ENCODE data around the gene GALK1.
"Not testable (repeated sequence)": the region's sequence is repeated elsewhere in the genome, so short reads cannot be mapped to it uniquely, and the experiment has no call there.

DNA sequence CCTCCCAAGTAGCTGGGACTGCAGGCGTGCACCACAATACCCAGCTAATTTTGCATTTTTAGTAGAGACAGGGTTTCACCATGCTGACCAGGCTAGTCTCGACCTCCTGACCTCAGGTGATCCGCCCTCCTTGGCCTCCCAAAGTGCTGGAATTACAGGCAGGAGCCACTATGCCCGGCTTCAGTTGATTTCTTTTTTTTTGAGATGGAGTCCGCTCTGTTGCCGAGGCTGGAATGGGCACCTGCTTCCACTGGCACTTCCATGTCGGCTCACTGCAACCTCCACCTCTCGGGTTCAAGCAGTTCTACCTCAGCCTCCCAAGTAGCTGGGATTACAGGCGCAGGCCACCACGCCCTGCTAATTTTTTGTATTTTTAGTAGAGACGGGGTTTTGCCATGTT is 45.8 kb upstream of the GALK1 start:
- TF ChIP-seq, protein P1, sequence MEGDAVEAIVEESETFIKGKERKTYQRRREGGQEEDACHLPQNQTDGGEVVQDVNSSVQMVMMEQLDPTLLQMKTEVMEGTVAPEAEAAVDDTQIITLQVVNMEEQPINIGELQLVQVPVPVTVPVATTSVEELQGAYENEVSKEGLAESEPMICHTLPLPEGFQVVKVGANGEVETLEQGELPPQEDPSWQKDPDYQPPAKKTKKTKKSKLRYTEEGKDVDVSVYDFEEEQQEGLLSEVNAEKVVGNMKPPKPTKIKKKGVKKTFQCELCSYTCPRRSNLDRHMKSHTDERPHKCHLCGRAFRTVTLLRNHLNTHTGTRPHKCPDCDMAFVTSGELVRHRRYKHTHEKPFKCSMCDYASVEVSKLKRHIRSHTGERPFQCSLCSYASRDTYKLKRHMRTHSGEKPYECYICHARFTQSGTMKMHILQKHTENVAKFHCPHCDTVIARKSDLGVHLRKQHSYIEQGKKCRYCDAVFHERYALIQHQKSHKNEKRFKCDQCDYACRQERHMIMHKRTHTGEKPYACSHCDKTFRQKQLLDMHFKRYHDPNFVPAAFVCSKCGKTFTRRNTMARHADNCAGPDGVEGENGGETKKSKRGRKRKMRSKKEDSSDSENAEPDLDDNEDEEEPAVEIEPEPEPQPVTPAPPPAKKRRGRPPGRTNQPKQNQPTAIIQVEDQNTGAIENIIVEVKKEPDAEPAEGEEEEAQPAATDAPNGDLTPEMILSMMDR (IDR thresholded peaks at IDR 0.05; ENCODE audit: low read length) = not testable (repeated sequence)
- TF ChIP-seq EZH2 (optimal IDR thresholded peaks at IDR 0.05; ENCODE audit: low read depth, low read length) = not testable (repeated sequence)
